ENCODE data around the gene CELA1. TPM values are rescaled to one million over a fixed set of nuclear protein-coding genes. Genes with fewer than 3 reads are reported as not detected.

Gene CELA1
- total RNA-seq, 6 experiments from 2014 or later, result not detected

GRCh38 chr12:51361161-51362016, 14.9 kb upstream of the CELA1 start:
- no peak overlapping the region for H3K27ac ChIP-seq
- no peaks in the 10 kb centered on the region for H3K9me3 ChIP-seq
- no peak overlapping the region for H3K4me3 ChIP-seq
- no peaks in the 10 kb centered on the region for H3K4me1 ChIP-seq
- DNase-seq, result no peak
- H3K27me3 ChIP-seq, result no peaks in the 10 kb centered on the region
- TF ChIP-seq, protein P1, sequence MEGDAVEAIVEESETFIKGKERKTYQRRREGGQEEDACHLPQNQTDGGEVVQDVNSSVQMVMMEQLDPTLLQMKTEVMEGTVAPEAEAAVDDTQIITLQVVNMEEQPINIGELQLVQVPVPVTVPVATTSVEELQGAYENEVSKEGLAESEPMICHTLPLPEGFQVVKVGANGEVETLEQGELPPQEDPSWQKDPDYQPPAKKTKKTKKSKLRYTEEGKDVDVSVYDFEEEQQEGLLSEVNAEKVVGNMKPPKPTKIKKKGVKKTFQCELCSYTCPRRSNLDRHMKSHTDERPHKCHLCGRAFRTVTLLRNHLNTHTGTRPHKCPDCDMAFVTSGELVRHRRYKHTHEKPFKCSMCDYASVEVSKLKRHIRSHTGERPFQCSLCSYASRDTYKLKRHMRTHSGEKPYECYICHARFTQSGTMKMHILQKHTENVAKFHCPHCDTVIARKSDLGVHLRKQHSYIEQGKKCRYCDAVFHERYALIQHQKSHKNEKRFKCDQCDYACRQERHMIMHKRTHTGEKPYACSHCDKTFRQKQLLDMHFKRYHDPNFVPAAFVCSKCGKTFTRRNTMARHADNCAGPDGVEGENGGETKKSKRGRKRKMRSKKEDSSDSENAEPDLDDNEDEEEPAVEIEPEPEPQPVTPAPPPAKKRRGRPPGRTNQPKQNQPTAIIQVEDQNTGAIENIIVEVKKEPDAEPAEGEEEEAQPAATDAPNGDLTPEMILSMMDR (IDR thresholded peaks at IDR 0.05), result no peak
- TF ChIP-seq POLR2A (IDR thresholded peaks at IDR 0.05), result no peak
- ATAC-seq, result no peak
- 69% methylated on average over 7 of the region's 8 CpGs for WGBS (ENCODE audit: insufficient coverage, low coverage, low lambda C conversion rate, missing lambda C conversion rate)
- intact Hi-C loops (cut with DNase I), result no loop called here
- H3K36me3 ChIP-seq, result no peaks in the 10 kb centered on the region

- intact Hi-C loops (cut with DNase I), result no loop called here
- 91% methylated on average over 2 of the region's 2 CpGs for WGBS (ENCODE audit: insufficient coverage, low coverage, low lambda C conversion rate, missing lambda C conversion rate)
- H3K4me3 ChIP-seq, result no peak overlapping the region
- H3K36me3 ChIP-seq, result no peaks in the 10 kb centered on the region
- no peak for DNase-seq
- ATAC-seq, result no peak
- TF ChIP-seq POLR2A (IDR thresholded peaks at IDR 0.05), result no peak
- TF ChIP-seq, protein P1 (IDR thresholded peaks at IDR 0.05), result no peak
- H3K9me3 ChIP-seq, result no peaks in the 10 kb centered on the region
- H3K27me3 ChIP-seq, result no peaks in the 10 kb centered on the region
- no peaks in the 10 kb centered on the region for H3K4me1 ChIP-seq
- no peak overlapping the region for H3K27ac ChIP-seq
These were observed 13.8 kb upstream of the CELA1 start for GRCh38 chr12:51360315-51360714.

GRCh38 chr12:51359851-51360250, 13.4 kb upstream of the CELA1 start:
- no peak for TF ChIP-seq POLR2A (IDR thresholded peaks at IDR 0.05)
- TF ChIP-seq, protein P1 (IDR thresholded peaks at IDR 0.05), result no peak
- Histone ChIP-seq H3K9me3 (no peaks in the 10 kb centered on the region), H3K4me1 (no peaks in the 10 kb centered on the region), H3K27ac (no peak overlapping the region), H3K27me3 (no peaks in the 10 kb centered on the region), H3K36me3 (no peaks in the 10 kb centered on the region), H3K4me3 (no peak overlapping the region)
- DNase-seq (no peak), ATAC-seq (no peak)
- intact Hi-C loops (cut with DNase I), result no loop called here
- 86% methylated on average over 3 of the region's 4 CpGs for WGBS (ENCODE audit: insufficient coverage, low coverage, low lambda C conversion rate, missing lambda C conversion rate)

DNA sequence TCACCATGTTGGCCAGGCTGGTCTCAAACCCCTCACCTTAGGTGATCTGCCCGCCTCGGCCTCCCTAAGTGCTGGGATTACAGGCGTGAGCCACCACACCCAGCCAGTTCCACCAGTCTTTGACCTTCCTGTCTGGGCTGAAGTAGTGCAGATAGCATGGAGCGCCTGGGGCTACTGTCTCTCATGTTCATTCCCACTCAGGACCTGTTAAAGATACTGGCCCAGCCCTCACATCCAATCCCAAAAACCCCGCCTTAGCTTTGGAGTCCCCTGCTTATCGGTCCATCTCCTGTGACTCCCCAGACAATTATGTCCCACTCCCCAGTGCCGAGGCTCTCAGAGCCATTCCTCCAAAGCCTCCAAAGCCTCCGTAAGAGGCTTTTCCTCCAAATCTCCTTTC, 12.0 kb upstream of the CELA1 start:
- H3K36me3 ChIP-seq, result no peaks in the 10 kb centered on the region
- DNase-seq (no peak), ATAC-seq (no peak)
- no peak overlapping the region for H3K4me3 ChIP-seq
- no peaks in the 10 kb centered on the region for H3K4me1 ChIP-seq
- intact Hi-C loops (cut with DNase I), result no loop called here
- no peaks in the 10 kb centered on the region for H3K9me3 ChIP-seq
- no peaks in the 10 kb centered on the region for H3K27me3 ChIP-seq
- H3K27ac ChIP-seq, result no peak overlapping the region
- TF ChIP-seq, protein P1 (IDR thresholded peaks at IDR 0.05), result no peak
- TF ChIP-seq POLR2A (IDR thresholded peaks at IDR 0.05), result no peak
- 98% methylated on average over 6 of the region's 8 CpGs for WGBS (ENCODE audit: insufficient coverage, low coverage, low lambda C conversion rate, missing lambda C conversion rate)

Measured in right lobe of liver (tissue), 6 donors.